ENCODE measurements around the gene CEP131. TPM values are rescaled to one million over a fixed set of nuclear protein-coding genes. Genes with fewer than 3 reads are reported as not detected.

The CEP131 gene
- total RNA-seq, 6 experiments from 2014 or later: 1.5 to 4.3 (median 2.1) TPM

DNA sequence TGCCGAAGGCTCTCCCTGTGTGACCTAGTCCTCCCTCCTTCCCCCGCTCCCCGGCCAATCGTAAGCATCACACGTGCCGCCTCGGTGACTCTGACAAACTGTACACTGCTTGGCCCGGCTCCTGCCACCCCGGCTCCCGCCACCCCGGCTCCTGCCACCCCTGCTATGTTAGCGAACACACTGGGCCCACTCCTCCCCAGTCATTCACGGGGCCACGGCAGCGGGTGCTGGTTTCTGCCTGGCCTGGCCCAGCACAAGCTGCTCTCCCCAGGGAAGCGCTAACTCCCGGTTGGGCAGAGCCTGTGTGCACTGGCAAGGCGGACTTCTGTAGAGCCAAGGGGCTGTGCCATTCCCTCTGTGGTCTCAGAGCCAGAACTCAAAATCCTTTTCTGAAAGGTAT lies 38.3 kb upstream of the CEP131 start:
- WGBS (ENCODE audit: insufficient coverage, low coverage, low lambda C conversion rate, missing lambda C conversion rate): 91% methylated on average over 13 of the region's 18 CpGs
- no peak overlapping the region for H3K4me3 ChIP-seq
- intact Hi-C loops (cut with DNase I): no loop called here
- peaks cover 0 to 77% (median 25%) of the 10 kb centered on the region in 4 donors for H3K36me3 ChIP-seq
- H3K4me1 ChIP-seq: peaks cover 0 to 6% (median 0%) of the 10 kb centered on the region in 4 donors
- DNase-seq (no peak), ATAC-seq (no peak)
- TF ChIP-seq, protein P1, sequence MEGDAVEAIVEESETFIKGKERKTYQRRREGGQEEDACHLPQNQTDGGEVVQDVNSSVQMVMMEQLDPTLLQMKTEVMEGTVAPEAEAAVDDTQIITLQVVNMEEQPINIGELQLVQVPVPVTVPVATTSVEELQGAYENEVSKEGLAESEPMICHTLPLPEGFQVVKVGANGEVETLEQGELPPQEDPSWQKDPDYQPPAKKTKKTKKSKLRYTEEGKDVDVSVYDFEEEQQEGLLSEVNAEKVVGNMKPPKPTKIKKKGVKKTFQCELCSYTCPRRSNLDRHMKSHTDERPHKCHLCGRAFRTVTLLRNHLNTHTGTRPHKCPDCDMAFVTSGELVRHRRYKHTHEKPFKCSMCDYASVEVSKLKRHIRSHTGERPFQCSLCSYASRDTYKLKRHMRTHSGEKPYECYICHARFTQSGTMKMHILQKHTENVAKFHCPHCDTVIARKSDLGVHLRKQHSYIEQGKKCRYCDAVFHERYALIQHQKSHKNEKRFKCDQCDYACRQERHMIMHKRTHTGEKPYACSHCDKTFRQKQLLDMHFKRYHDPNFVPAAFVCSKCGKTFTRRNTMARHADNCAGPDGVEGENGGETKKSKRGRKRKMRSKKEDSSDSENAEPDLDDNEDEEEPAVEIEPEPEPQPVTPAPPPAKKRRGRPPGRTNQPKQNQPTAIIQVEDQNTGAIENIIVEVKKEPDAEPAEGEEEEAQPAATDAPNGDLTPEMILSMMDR (IDR thresholded peaks at IDR 0.05): no peak
- TF ChIP-seq POLR2A (IDR thresholded peaks at IDR 0.05): no peak
- no peaks in the 10 kb centered on the region for H3K9me3 ChIP-seq
- no peak overlapping the region for H3K27ac ChIP-seq
- H3K27me3 ChIP-seq: no peaks in the 10 kb centered on the region

DNA sequence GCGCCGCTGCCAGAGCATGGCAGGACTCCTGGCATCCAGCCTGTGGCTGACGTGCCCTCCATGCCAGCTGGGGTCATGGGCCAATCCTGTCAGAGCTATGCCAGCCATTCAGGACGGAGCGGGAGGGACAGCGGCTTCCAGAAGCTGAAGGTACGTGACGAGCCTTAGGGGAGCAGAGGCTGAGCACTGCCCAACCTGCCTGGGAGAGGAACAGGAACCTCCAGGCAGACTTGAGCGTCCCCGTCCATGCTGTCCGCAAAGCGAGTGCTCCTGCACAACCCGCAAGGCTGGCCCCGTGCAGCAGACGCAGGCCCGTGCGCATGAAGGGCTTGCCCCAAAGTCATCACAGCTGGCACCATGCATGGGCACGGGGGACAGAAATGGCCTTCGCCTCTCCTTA lies 37.9 kb upstream of the CEP131 start:
- H3K27me3 ChIP-seq: no peaks in the 10 kb centered on the region
- WGBS (ENCODE audit: insufficient coverage, low coverage, low lambda C conversion rate, missing lambda C conversion rate): no CpG with 5 or more reads among the region's 19 CpGs
- no peaks in the 10 kb centered on the region for H3K9me3 ChIP-seq
- no peak overlapping the region for H3K4me3 ChIP-seq
- peaks cover 0 to 73% (median 22%) of the 10 kb centered on the region in 4 donors for H3K36me3 ChIP-seq
- no peak for TF ChIP-seq POLR2A (IDR thresholded peaks at IDR 0.05)
- TF ChIP-seq, protein P1 (IDR thresholded peaks at IDR 0.05): no peak
- DNase-seq (no peak), ATAC-seq (peak in 1 of 4 donors; percentile 18)
- H3K4me1 ChIP-seq: peaks cover 0 to 10% (median 0%) of the 10 kb centered on the region in 4 donors
- intact Hi-C loops (cut with DNase I): no loop called here
- H3K27ac ChIP-seq: no peak overlapping the region

DNA sequence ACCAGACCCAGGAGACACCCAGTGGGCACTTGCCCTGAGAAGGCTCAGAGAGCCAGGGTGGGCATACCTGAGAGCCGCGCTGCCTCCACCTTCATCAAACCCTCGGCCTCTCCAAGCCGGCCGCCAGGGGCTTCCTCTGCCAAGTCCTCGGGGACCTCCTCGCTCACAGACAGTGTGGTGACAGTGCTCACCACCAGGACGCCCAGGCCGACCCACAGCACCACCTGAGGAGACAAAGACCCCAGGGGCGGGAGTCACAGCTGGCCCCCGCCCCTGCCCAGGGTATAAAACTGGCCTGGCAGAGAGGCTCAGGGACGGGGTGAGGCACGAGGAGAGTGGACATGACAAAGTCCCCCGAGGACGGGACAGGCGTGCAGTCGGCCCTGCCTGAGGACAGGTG lies 37.4 kb upstream of the CEP131 start:
- Histone ChIP-seq H3K4me3 (no peak overlapping the region), H3K36me3 (peaks cover 0 to 69% (median 21%) of the 10 kb centered on the region in 4 donors), H3K9me3 (no peaks in the 10 kb centered on the region), H3K27ac (no peak overlapping the region), H3K27me3 (no peaks in the 10 kb centered on the region), H3K4me1 (peaks cover 0 to 15% (median 0%) of the 10 kb centered on the region in 4 donors)
- no peak for TF ChIP-seq POLR2A (IDR thresholded peaks at IDR 0.05)
- TF ChIP-seq, protein P1 (IDR thresholded peaks at IDR 0.05): no peak
- intact Hi-C loops (cut with DNase I): no loop called here
- DNase-seq (no peak), ATAC-seq (no peak)
- WGBS (ENCODE audit: insufficient coverage, low coverage, low lambda C conversion rate, missing lambda C conversion rate): no CpG with 5 or more reads among the region's 17 CpGs

DNA sequence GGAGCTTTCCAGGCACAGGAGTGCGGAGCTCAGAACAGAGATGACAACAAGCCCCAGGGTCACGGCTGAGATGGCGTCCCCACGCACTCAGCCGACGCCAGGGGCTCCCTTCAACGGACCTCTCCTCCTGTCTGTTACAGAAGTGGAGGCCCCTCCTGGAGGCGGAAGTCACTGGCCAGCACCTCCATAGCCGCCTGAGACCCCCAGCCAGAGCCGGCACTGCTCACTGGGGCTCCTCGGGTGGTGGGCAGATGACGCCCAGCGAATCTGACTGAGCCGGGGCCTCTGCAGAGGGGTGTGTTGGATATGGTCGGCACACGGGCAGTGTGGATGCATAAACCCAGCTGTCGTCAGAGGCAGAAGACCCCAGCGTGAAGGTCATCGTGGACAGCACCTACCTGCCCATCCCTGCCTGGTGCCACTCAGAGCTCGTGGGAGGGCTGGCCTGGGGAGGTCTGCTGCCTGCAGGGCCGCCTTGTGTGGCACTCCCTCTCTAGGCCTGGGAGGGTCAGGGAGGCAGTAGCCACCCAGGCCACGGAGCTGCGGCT lies 36.4 kb upstream of the CEP131 start:
- intact Hi-C loops (cut with DNase I): loop anchor here in 1 of 2 donors (10.0 kb wide), 1 partner anchor 216 kb away; no protein-coding TSS in a partner anchor
- DNase-seq: no peak
- H3K36me3 ChIP-seq: peaks cover 0 to 61% (median 17%) of the 10 kb centered on the region in 4 donors

More for the DNA sequence above, 36.4 kb upstream of the CEP131 start:
- Histone ChIP-seq H3K27ac (no peak overlapping the region), H3K27me3 (no peaks in the 10 kb centered on the region), H3K9me3 (no peaks in the 10 kb centered on the region), H3K4me3 (no peak overlapping the region), H3K4me1 (peaks cover 0 to 22% (median 0%) of the 10 kb centered on the region in 4 donors)
- no peak for TF ChIP-seq POLR2A (IDR thresholded peaks at IDR 0.05)
- TF ChIP-seq, protein P1 (IDR thresholded peaks at IDR 0.05): no peak
- no peak for ATAC-seq
- WGBS (ENCODE audit: insufficient coverage, low coverage, low lambda C conversion rate, missing lambda C conversion rate): no CpG with 5 or more reads among the region's 23 CpGs
